Thoracic aorta (tissue), 2 donors: ENCODE data around the gene UBE2K. TPM values are rescaled to one million over a fixed set of nuclear protein-coding genes. Genes with fewer than 3 reads are reported as not detected.

Source experiments
- ATAC-seq: fragments of 150-250 bp; one replicate; pipeline ENCODE4 v1.8.0; 2017; ENCODE audit warnings: low read depth; ENCODE audit not compliant: insufficient number of reproducible peaks, low FRiP score
- DNase-seq: peaks from one replicate; pipeline ENCODE4 v3.0.0-alpha.2; 2020; ENCODE audit warnings: low spot score
- H3K27ac ChIP-seq, 2 donors: fragments of 200-600 bp; sonication (generic); 1 replicate in 1 of 2; 2 replicates in 1 of 2; pipeline ENCODE4 v1.5.1; 2016; ENCODE audit warnings: mild to moderate bottlenecking in 2 of 2, moderate library complexity in 2 of 2
- H3K27me3 ChIP-seq: fragments of 200-600 bp; sonication (generic); replicated peaks from 2 replicates; pipeline ENCODE4 v1.6.0; 2016; ENCODE audit warnings: mild to moderate bottlenecking; ENCODE audit not compliant: insufficient read depth
- H3K36me3 ChIP-seq: fragments of 200-600 bp; sonication (generic); one replicate; pipeline ENCODE4 v1.5.1; 2016
- H3K4me1 ChIP-seq, 2 donors: fragments of 200-600 bp; sonication (generic); 1 replicate in 1 of 2; 2 replicates in 1 of 2; pipeline versions ENCODE4 v1.5.1 to v1.6.0; 2016; ENCODE audit warnings: low read depth in 2 of 2, mild to moderate bottlenecking in 1 of 2; ENCODE audit not compliant: control insufficient read depth in 1 of 2
- H3K4me3 ChIP-seq: fragments of 200-600 bp; sonication (generic); 2 replicates; pipeline ENCODE4 v1.5.1; 2016; ENCODE audit warnings: mild to moderate bottlenecking
- H3K9me3 ChIP-seq: fragments of 200-600 bp; sonication (generic); 2 replicates; pipeline ENCODE4 v1.5.1; 2016
- CTCF ChIP-seq: fragments of 200-600 bp; sonication (generic); IDR thresholded peaks from one replicate; pipeline ENCODE4 v1.5.1; 2019; ENCODE audit warnings: antibody characterized with exemption
- total RNA-seq, 2 donors: library from RNA; depleted of rRNA; stranded (reverse); fragments of >200 nt; gene quantifications; one replicate each; pipeline versions ENCODE4 v1.1.0 to v1.2.3, GENCODE V29; 2016

The UBE2K gene
- total RNA-seq, 2 donors from 2014 or later, result 28.8 to 39.2 TPM

- Histone ChIP-seq H3K36me3 (no peaks in the 10 kb centered on the region), H3K27ac (no peak overlapping the region), H3K4me1 (no peaks in the 10 kb centered on the region), H3K4me3 (no peak overlapping the region), H3K27me3 (no peaks in the 10 kb centered on the region), H3K9me3 (no peaks in the 10 kb centered on the region)
- TF ChIP-seq CTCF, result no peak
- ATAC-seq (no peak), DNase-seq (no peak)
Measured at GRCh38 chr4:39741401-39741800, 43.5 kb downstream of the UBE2K start.

DNA sequence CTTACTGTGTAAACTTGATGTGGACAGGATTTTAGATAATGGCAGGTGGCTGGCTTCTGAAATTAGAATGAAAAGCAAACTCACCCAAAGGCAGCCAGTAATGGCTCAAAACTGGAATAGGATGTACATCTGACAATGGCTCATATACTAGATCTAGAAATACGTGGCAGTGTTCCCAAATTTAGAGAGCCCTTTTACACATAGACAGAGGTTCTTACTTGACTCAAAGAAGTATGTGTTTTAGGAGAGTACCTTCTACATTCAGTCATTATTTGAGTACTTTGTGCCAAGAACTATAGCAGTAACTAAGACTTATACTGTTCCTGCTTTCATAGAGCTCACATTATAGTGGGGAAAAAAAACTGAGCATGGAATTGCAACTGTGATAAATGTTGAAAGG lies 48.0 kb downstream of the UBE2K start:
- Histone ChIP-seq H3K4me3 (no peak overlapping the region), H3K27ac (no peak overlapping the region), H3K9me3 (no peaks in the 10 kb centered on the region), H3K27me3 (no peaks in the 10 kb centered on the region), H3K36me3 (no peaks in the 10 kb centered on the region), H3K4me1 (no peaks in the 10 kb centered on the region)
- no peak for DNase-seq
- no peak for ATAC-seq
- no peak for TF ChIP-seq CTCF

- Histone ChIP-seq H3K27ac (no peak overlapping the region), H3K4me3 (no peak overlapping the region), H3K4me1 (no peaks in the 10 kb centered on the region), H3K9me3 (no peaks in the 10 kb centered on the region), H3K36me3 (peaks cover 6% of the 10 kb centered on the region), H3K27me3 (no peaks in the 10 kb centered on the region)
- TF ChIP-seq CTCF, result no peak
- ATAC-seq (no peak), DNase-seq (no peak)
Measured at GRCh38 chr4:39750216-39750615, 52.3 kb downstream of the UBE2K start.

GRCh38 chr4:39754309-39754708 lies 56.4 kb downstream of the UBE2K start:
- H3K4me1 ChIP-seq, result no peaks in the 10 kb centered on the region
- no peak for TF ChIP-seq CTCF
- ATAC-seq (no peak), DNase-seq (no peak)
- H3K36me3 ChIP-seq, result peaks cover 24% of the 10 kb centered on the region
- H3K9me3 ChIP-seq, result no peaks in the 10 kb centered on the region
- H3K4me3 ChIP-seq, result no peak overlapping the region
- H3K27ac ChIP-seq, result no peak overlapping the region
- no peaks in the 10 kb centered on the region for H3K27me3 ChIP-seq

GRCh38 chr4:39756159-39756558 lies 58.2 kb downstream of the UBE2K start:
- Histone ChIP-seq H3K4me1 (no peaks in the 10 kb centered on the region), H3K36me3 (peaks cover 30% of the 10 kb centered on the region), H3K27me3 (no peaks in the 10 kb centered on the region), H3K9me3 (no peaks in the 10 kb centered on the region), H3K27ac (no peak overlapping the region), H3K4me3 (no peak overlapping the region)
- DNase-seq (no peak), ATAC-seq (no peak)
- TF ChIP-seq CTCF, result no peak
